NCI-H1436 (cell line): Measurements from ENCODE around the gene DYNC1I2.
A peak's percentile ranks its signal among the peaks of the same experiment; 100 is the strongest.
"Not testable (repeated sequence)": the region's sequence is repeated elsewhere in the genome, so short reads cannot be mapped to it uniquely, and the experiment has no call there.

ENCODE experiments used
- DNase-seq: peaks from one replicate; lab custom pipeline; 2025; lab: John Stamatoyannopoulos, UW

The DYNC1I2 gene

GRCh38 chr2:171718720-171719119, 31.5 kb downstream of the DYNC1I2 start:
- DNase-seq: no peak

- no peak for DNase-seq
Observed at GRCh38 chr2:171719660-171720059, 32.4 kb downstream of the DYNC1I2 start.

GRCh38 chr2:171723716-171724683, 36.7 kb downstream of the DYNC1I2 start:
- peak; percentile 58 for DNase-seq

- no peak for DNase-seq
Observed at GRCh38 chr2:171726847-171727450, 39.7 kb downstream of the DYNC1I2 start.

GRCh38 chr2:171728989-171729951, 42.0 kb downstream of the DYNC1I2 start:
- DNase-seq: no peak

GRCh38 chr2:171729952-171730317, 42.7 kb downstream of the DYNC1I2 start:
- no peak for DNase-seq

- no peak for DNase-seq
Observed at GRCh38 chr2:171735991-171736710, 48.9 kb downstream of the DYNC1I2 start.

GRCh38 chr2:171741189-171741588, 53.9 kb downstream of the DYNC1I2 start:
- no peak for DNase-seq

- no peak for DNase-seq
Observed at GRCh38 chr2:171742760-171743159, 55.5 kb downstream of the DYNC1I2 start.

- DNase-seq: no peak
Observed at GRCh38 chr2:171745141-171745540, 57.9 kb downstream of the DYNC1I2 start.

- DNase-seq: no peak
Observed at GRCh38 chr2:171745806-171746205, 58.5 kb downstream of the DYNC1I2 start.

GRCh38 chr2:171747371-171747770, 60.1 kb downstream of the DYNC1I2 start:
- no peak for DNase-seq

- DNase-seq: no peak
Observed at GRCh38 chr2:171754254-171754939, 67.1 kb downstream of the DYNC1I2 start.

GRCh38 chr2:171758762-171759161, 71.5 kb downstream of the DYNC1I2 start:
- DNase-seq: not testable (repeated sequence)

GRCh38 chr2:171761176-171761575, 73.9 kb downstream of the DYNC1I2 start:
- not testable (repeated sequence) for DNase-seq

GRCh38 chr2:171762879-171763573, 75.8 kb downstream of the DYNC1I2 start:
- DNase-seq: no peak

GRCh38 chr2:171763602-171764001, 76.3 kb downstream of the DYNC1I2 start:
- no peak for DNase-seq

GRCh38 chr2:171771463-171771862, 84.2 kb downstream of the DYNC1I2 start:
- DNase-seq: no peak

GRCh38 chr2:171772373-171772772, 85.1 kb downstream of the DYNC1I2 start:
- DNase-seq: no peak

GRCh38 chr2:171774581-171774980, 87.3 kb downstream of the DYNC1I2 start:
- DNase-seq: not testable (repeated sequence)
